HPDE6-E6E7 (cell line): Measurements from ENCODE around the gene KLHDC8B.

Experiments
- DNase-seq: peaks from one replicate; pipeline ENCODE4 v3.0.0; 2011; ENCODE audit warnings: missing footprints; ENCODE audit errors: extremely low spot score

The KLHDC8B gene

DNA sequence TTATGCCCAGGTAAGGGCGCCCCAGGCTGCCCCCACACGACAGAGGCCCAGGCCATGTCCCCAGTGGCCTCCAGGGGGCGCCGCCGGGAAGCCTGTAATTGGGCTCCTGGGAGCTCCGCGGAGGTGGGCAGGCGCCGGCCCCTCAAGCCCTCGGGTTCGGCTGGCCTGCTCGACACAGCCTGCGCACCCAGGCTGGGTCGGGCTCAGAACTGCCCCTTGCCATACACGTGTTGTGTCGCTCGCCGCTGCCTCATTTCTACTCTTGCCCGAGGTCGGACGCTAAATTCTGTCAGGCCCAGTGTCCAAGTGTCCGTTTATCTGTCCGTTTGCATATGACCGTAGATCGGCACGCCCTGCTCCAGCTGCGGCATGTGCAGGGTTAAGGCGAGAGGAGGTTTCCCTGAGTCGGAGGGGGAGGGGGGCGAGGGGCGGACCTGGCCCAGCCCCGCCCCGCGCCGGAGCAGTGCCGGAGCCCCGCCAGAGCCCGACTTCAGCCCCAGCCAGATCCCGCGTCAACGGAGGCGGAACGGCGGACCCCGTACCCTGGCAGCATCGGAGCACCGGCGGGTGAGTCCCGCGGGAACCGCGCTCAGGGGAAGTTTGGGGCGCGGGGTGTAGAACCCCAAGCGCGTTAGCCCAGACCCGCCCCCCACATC, at the start of gene KLHDC8B:
Gene KLHDC8B, plus strand, starts transcription at position 480 of the 656 bp plus-strand sequence. CDS start 1,172 bp downstream, outside the sequence.
- no peak for DNase-seq

- no peak for DNase-seq
Observed at GRCh38 chr3:49122022-49122421, 49.4 kb upstream of the KLHDC8B start.

DNA sequence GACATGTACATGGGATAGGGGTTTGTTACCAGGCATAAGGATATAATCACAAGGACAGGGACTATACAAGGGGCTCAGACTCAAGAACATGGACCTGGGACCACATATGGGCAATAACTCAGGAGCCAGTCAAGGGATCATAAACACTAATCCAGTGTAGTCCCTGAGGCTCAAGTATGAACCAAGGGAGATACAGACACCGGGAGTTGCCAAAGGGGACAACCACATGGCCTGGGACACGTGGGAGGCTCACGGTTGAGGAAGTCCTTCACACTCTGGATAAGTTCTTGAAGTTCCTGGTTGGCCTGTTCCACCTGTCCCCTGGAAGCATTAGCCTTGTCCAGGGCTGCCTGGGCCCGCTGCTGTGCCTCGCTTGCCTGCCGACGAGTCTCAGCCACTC, 48.9 kb upstream of the KLHDC8B start:
- DNase-seq: no peak

GRCh38 chr3:49122886-49123545, 48.4 kb upstream of the KLHDC8B start:
- no peak for DNase-seq

GRCh38 chr3:49123687-49124086, 47.7 kb upstream of the KLHDC8B start:
- DNase-seq: no peak

DNA sequence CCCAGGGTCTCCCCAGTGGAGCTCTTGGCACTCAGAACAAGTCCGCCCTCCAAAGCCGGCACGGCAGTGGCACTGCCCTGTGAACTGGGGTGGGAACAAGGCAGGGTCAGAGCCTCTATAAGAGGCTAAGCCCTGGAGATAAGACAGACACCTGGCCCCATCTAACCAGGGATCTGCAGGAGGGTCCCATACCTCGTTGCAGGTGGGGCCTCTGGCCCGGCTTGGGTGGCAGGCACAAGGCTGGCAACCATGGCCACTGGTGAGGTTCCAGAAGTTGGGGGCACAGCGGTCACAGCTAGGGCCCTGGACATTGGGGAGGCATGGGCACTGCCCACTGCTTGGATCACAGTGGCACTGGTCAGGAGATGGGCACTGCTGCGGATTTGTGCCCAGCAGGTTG, 47.2 kb upstream of the KLHDC8B start:
- no peak for DNase-seq

DNA sequence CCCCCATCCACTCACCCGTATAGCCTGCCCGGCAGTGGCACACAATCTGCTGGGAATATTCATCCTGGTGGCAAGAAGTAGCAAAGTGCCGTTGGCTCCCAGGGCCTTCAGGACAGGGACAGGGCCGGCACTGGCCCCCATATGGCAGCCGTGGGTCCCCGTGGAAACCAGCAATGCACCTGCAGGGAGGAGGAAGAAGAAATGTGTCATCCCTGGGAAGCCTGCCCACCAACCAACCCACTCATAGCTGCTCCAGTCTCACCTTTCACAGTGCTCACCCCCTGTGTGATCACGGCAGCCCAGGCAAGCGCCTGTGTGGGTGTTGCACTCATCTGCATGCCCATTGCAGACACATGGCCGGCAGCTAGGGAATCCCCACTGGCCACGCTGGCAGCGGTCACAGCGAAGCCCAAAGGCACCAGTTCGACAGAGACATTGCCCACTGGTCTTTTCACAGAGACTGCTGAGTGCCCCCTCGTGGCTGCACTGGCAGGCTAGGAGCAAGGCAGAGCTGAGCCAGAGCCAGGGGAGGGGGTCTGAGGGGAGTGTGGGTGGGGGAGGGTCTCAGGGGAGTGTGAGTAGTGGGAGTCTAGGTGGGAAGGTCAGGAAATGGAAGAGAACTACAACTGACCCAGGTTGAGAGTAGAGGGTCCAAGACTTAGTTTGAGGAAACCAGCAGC, 46.3 kb upstream of the KLHDC8B start:
- DNase-seq: no peak

DNA sequence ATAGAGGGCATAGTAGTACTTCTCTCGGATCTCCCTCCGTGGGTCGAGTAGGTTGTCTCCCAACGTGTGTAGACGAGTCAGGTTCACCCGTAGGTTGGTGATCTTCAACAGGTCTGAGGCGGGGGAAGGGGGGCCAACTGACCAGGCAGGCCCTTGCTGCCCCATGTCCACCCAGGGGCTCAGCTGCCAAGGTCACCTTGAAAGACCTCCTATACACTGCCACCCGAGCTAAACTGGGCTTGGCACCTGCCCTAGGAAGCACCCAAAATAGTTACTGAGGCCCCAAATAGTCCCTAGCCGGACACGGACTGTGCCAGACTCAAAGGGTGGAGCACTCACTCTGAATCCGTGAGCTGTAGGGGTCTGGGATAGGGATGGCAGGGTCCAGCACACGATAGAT, 40.4 kb upstream of the KLHDC8B start:
- no peak for DNase-seq

GRCh38 chr3:49131576-49131975, 39.8 kb upstream of the KLHDC8B start:
- no peak for DNase-seq

GRCh38 chr3:49132073-49132436, 39.3 kb upstream of the KLHDC8B start:
- no peak for DNase-seq

GRCh38 chr3:49132437-49133225, 38.8 kb upstream of the KLHDC8B start, which contains the start of gene LAMB2:
Gene LAMB2, minus strand, starts transcription at chr3:49133050. Its CDS starts 183 bp downstream, at chr3:49132867.
- no peak for DNase-seq

DNA sequence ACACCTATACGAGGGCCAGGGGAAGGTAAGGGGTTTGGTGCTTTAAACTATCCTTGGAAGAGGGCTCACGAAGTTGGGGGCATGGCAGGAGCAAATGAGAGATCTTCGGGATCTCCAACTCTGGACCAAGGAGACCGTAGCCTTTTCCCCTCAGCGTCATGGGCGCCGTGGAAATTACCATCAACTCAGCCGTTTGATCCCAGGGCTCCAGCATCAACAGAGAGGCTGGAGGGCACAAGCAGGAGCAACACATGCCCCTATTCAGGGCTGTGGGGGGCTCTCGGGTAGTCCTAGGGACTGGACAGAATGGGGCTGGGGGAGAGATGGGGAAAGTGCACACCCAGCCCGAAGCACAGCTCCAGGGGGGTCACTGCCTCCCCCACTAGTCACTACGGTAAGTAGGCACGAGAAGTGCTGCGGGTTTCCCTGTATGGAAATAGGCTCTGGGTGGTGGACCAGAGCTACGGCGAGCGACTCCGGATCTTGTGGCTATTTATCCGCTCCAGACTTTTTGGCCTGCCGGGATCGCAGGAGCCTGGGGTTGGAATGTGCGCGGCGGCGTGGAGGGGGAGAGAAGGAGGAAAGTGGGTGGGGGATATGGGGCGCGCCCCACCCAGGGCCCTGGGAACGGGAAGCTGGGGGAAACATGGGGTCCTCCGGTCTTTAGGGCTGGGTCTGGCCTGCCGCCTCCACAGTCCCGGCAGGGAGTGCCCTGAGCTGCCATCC, 38.0 kb upstream of the KLHDC8B start:
- DNase-seq: peak; percentile 54

DNA sequence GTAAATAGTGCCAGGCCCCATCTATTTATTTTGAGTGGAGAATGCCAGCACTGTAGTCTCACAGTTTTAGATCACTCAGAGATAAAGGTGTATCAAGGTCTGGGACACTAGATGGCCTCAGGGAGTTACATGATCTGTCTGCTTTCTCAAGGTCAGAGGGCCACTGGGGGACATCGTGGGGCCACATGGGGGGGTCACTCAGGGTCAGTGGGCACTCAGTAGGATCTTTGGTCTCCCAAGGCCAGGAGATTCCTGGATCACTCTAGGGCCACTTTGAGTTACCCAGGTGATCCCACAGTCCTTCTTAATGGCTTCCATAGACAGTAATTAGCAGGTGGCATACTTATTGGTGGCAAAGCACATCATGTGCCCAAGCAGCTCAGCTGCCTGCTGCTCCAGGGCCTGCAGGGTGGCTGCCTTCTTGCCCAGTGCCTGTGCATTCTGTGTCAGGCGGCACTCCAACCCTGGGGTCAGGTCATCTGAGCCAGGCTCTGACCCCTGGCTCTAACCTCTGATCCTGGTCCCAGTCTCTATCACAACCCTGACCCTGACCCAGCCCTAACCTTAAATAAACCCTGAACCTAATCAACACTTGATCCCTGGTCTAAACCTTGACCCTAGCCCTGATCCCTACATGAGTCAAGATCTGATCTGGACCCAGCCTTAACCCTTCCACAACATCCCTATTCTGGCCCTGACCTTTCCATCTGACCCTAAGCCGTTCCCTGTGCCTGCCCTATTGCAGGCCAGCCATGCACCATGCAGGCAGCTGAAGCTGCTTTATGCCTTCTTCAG, 36.7 kb upstream of the KLHDC8B start:
- no peak for DNase-seq

DNA sequence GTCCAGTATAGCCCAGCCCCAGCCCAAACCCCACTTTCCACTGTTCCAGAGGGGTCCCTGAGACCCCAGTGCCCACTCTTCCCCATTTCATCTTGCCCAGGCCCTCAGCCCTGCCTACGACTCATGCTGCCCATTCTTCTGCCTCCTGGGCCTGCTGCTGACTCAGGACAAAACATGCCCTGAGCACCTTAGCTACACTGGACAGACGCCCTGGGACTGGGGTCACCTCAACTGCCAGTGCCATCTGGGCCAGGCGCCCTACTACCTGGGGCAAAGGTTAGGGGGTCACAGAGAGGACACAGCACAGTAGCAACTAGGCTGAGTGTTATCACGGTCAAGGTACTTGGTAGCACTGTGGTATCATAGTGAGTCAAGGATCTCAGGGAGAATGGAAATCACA, 35.9 kb upstream of the KLHDC8B start:
- DNase-seq: no peak

DNA sequence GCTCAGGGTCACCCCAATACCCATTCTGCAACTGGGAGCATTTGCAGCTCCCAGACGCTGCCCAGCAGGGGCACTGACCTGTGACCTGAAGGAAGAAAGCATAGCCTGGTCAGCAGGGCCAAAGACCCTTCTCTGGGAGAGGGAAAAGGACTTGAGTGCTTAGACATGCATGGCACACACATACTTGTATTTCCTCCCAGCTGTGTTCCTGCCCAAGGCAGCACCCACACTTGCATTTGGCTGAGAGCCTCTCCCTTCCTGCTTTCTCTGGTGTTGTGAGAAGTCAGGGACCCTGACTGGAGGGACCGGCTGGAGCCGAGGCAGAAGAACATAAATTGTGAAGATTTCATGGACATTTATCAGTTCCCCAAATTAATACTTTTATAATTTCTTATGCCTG, 31.3 kb upstream of the KLHDC8B start:
- DNase-seq: no peak

DNA sequence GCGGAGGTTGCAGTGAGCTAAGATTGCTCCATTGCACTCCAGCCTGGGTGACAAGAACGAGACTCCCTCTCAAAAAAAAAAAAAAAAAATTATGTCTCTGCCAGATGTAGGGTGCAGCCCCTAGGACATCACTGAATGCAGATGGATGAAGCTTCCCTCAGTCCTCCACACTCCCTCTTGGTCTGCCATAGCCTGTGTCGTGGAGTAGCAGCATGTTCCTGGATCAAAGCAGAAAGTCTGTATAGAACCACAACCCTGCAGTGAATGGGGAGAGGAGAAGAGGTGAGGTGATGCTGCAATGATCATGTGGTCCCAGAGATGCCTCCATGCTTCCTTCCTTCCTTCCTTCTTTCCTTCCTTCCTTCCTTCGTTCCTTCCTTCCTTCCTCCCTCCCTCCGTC, 23.2 kb upstream of the KLHDC8B start:
- DNase-seq: no peak

DNA sequence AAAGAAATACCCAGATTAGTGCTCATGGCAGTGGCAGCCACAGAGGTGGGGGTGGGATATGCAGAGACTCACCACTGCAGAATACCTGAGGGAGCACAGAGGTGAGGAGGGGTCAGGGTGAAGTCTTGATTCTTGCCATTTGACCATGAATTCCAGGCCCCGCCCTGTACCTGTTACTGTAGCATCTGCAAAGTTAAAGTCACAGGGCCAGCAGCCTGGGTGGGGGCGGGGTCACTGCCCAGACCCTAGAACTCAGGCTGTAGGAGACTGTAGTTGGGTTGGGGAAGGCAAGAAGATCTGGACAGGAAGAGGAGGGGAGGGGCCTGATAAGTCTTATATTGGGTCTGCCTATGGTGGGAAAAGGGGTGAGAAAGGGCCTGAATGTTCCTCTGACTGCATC, 19.8 kb upstream of the KLHDC8B start:
- DNase-seq: no peak

DNA sequence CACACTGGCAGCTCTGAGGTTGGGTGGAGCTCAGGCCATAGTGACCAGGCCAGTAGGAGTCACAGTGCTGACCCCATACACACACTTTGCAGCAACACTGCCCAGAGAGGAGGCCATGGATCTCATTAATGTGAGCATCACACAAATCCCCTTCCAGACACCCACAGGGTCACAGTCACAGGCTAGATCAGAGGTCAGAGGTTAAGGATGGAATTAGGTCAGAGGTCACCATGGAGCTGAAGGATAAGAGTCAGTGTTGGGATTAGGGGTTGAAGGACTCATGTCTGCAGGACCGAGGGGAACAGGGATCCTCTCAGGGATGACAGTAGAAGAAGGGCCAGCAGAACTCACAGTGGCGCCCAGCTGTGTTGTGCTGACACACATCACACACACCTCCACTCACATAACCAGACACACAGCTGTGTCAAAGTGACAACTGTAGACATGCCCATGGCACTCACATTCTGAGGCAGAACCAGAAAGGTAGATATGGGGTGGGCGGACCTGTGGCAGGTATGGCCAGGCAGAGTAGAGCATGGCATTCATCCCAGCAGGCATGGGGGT, 18.0 kb upstream of the KLHDC8B start:
- no peak for DNase-seq

DNA sequence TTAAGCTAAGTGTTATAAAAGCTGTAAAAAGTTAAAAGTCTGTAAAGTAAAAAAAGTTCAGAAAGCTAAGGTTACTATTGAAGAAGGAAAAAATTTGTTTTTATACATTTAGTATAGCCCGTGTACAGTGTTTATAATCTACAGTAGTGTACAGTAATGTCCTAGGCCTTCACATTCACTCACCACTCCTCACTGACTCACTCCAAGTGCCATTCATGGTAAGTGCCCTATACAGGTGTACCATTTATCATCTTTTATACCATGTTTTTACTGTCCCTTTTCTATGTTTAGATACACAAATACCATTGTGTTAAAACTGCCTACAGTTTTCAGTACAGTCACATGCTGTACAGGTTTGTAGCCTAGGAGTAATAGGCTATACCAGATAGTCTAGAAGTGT, 14.1 kb upstream of the KLHDC8B start:
- no peak for DNase-seq

DNA sequence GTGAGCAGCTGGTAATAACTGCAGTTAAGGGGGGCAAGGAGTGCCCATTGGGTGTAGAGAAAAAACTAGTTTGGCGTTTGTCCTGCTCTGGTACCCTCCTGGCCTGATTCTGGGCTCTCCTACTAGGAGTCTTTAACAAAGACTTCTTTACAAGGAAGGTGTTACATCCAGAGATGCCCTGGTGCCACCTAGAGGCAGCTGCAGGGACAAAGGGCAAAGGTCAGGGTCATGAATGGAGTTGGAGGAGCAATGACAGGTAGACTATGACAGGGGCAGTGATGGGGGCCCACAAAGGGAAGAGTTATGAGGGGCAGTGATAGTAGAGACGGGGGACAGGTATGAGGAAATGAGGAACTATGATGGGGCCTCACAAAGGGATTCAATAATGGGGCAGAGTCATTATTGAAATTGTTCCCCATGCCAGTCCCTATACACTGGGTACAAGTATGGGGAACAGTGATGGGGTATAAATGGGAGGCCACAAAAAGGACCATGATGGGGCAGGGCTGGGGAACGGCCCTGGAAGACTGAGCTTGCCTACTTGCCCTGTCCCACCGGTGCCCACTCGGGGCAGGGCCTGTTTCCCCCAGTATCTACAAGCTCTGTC, 13.2 kb upstream of the KLHDC8B start:
- no peak for DNase-seq
